Panc1 (cell line): ENCODE results near the gene PTGR3. TPM values are rescaled to one million over a fixed set of nuclear protein-coding genes. Genes with fewer than 3 reads are reported as not detected.

ENCODE experiments used
- ATAC-seq: fragments of 200-7000 bp; cut with Tn5 transposase; 2 replicates; pipeline ENCODE4 v1.9.1; 2020; ENCODE audit warnings: mild to moderate bottlenecking, moderate library complexity
- BruUV-seq: library from RNA; stranded (reverse); fragments of 400-500 nt; replicated peaks from 2 replicates; lab custom pipeline; 2021; lab: Mats Ljungman, UMichigan
- CTCF ChIA-PET: fragments of 300-600 bp; sonication (Branson Sonifier 250); formaldehyde crosslinking; loops from one replicate; lab custom pipeline; 2022; ENCODE audit warnings: antibody characterized with exemption; lab: Charles Lee
- POLR2A ChIA-PET: fragments of 300-600 bp; sonication (Branson Sonifier 250); formaldehyde crosslinking; loops from one replicate; lab custom pipeline; 2022; ENCODE audit warnings: antibody characterized with exemption; lab: Charles Lee
- DNase-seq: peaks from one replicate; pipeline ENCODE4 v3.0.0-alpha.2; 2010; ENCODE audit warnings: low read depth, low spot score
- H3K27ac ChIP-seq: 2 replicates; pipeline ENCODE4 v1.5.1; 2011; ENCODE audit warnings: mild to moderate bottlenecking, low read length, inconsistent platforms
- H3K27me3 ChIP-seq: fragments of 200-500 bp; sonication (Bioruptor generic); 2 replicates; pipeline ENCODE4 v1.6.0; 2014; ENCODE audit warnings: low read length, inconsistent platforms; ENCODE audit not compliant: control insufficient read depth, insufficient read depth
- H3K36me3 ChIP-seq: fragments of 200-500 bp; sonication (Bioruptor generic); 2 replicates; pipeline ENCODE4 v1.5.1; 2014; ENCODE audit warnings: inconsistent platforms, mild to moderate bottlenecking, low read length, moderate library complexity; ENCODE audit not compliant: control insufficient read depth, insufficient read depth
- H3K4me1 ChIP-seq: 2 replicates; pipeline ENCODE4 v1.5.1; 2011; ENCODE audit warnings: inconsistent platforms, mild to moderate bottlenecking, low read length, moderate library complexity; ENCODE audit not compliant: control insufficient read depth, insufficient read depth
- H3K4me3 ChIP-seq, 2 experiments: 2 replicates each; pipeline ENCODE4 v1.5.1; 2011 to 2012; ENCODE audit warnings: low read depth in 2 of 2, low read length in 2 of 2, mild to moderate bottlenecking in 2 of 2, inconsistent platforms in 1 of 2, moderate library complexity in 1 of 2
- H3K9me3 ChIP-seq: fragments of 200-500 bp; sonication (Bioruptor generic); 2 replicates; pipeline ENCODE4 v1.5.1; 2014; ENCODE audit warnings: low read depth, mild to moderate bottlenecking, inconsistent platforms, low read length, moderate library complexity; ENCODE audit not compliant: control insufficient read depth, insufficient read depth
- POLR2AphosphoS5 ChIP-seq: IDR thresholded peaks from 2 replicates; pipeline ENCODE4 v1.6.1; 2012; ENCODE audit warnings: mild to moderate bottlenecking, low read depth, low read length, moderate library complexity
- SIN3A ChIP-seq: IDR thresholded peaks from 2 replicates; pipeline ENCODE4 v1.6.1; 2012; ENCODE audit warnings: low read depth, mild to moderate bottlenecking, low read length, moderate library complexity, borderline replicate concordance; ENCODE audit not compliant: insufficient read depth
- TCF7L2 ChIP-seq: IDR thresholded peaks from 2 replicates; pipeline ENCODE4 v1.6.1; 2011; ENCODE audit warnings: mild to moderate bottlenecking, low read depth, low read length, inconsistent platforms
- in situ Hi-C: cut with HindIII; loops from 2 replicates; pipeline ENCODE4 v1.10.0; 2016; ENCODE audit warnings: low sequenced_read_pairs, low pct_unique_long_range_greater_than_20kb
- intact Hi-C: fragments of 100-400 bp; cut with micrococcal nuclease; formaldehyde crosslinking; loops from one replicate; pipeline ENCODE4 v1.10.0; 2022; ENCODE audit not compliant: unreplicated experiment
- total RNA-seq: library from RNA; stranded (reverse); gene quantifications from one replicate; pipeline ENCODE4 v1.2.1, GENCODE V29; 2021; ENCODE audit not compliant: unreplicated experiment
- TF ChIP-seq, protein P1 (sequence below): fragments of 450-650 bp; IDR thresholded peaks from 2 replicates; pipeline ENCODE4 v1.5.1; 2017; ENCODE audit warnings: mild to moderate bottlenecking
- TF ChIP-seq, protein P2 (sequence below), 2 experiments: IDR thresholded peaks; 2 replicates each; pipeline ENCODE4 v1.6.1; 2011 to 2012; ENCODE audit warnings: low read depth in 2 of 2, control low read depth in 1 of 2, low read length in 1 of 2, mild to moderate bottlenecking in 1 of 2, moderate library complexity in 1 of 2; ENCODE audit not compliant: insufficient read depth in 1 of 2

The PTGR3 gene
- total RNA-seq, 1 experiment from 2014 or later, result 45.0 TPM

DNA sequence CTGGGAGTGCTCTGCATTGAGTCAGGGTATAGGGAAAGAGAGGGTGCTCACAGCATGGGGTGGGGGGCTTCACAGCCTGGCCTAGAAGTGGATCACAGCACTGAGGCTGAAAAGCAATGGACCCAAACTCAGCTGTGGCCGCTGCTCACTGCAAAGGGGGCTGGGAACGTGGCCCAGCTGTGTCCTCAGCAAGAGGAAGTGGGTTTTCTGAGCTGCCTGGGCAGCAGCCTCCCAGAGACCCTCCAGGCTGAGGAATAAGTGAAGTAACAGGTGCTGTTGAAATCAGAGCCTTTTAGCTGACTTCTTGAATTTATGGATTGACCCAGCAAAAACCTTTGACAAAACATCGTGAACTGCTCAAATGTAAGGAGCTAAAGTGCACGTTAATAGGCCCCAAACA, 35.2 kb downstream of the PTGR3 start:
- POLR2A ChIA-PET, result no interaction called here
- H3K4me1 ChIP-seq, result no peaks in the 10 kb centered on the region
- DNase-seq (no peak), ATAC-seq (no peak)
- H3K4me3 ChIP-seq, result no peak overlapping the region
- no peaks in the 10 kb centered on the region for H3K36me3 ChIP-seq
- CTCF ChIA-PET, result interaction anchor here (0.5 kb wide), 1 partner anchor 1009 kb away, joined by 3 read pairs; no protein-coding TSS in a partner anchor
- H3K27ac ChIP-seq, result no peak overlapping the region
- TF ChIP-seq SIN3A (no peak), TCF7L2 (no peak), POLR2AphosphoS5 (no peak)
- TF ChIP-seq, protein P1, sequence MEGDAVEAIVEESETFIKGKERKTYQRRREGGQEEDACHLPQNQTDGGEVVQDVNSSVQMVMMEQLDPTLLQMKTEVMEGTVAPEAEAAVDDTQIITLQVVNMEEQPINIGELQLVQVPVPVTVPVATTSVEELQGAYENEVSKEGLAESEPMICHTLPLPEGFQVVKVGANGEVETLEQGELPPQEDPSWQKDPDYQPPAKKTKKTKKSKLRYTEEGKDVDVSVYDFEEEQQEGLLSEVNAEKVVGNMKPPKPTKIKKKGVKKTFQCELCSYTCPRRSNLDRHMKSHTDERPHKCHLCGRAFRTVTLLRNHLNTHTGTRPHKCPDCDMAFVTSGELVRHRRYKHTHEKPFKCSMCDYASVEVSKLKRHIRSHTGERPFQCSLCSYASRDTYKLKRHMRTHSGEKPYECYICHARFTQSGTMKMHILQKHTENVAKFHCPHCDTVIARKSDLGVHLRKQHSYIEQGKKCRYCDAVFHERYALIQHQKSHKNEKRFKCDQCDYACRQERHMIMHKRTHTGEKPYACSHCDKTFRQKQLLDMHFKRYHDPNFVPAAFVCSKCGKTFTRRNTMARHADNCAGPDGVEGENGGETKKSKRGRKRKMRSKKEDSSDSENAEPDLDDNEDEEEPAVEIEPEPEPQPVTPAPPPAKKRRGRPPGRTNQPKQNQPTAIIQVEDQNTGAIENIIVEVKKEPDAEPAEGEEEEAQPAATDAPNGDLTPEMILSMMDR, result no peak
- TF ChIP-seq, protein P2, sequence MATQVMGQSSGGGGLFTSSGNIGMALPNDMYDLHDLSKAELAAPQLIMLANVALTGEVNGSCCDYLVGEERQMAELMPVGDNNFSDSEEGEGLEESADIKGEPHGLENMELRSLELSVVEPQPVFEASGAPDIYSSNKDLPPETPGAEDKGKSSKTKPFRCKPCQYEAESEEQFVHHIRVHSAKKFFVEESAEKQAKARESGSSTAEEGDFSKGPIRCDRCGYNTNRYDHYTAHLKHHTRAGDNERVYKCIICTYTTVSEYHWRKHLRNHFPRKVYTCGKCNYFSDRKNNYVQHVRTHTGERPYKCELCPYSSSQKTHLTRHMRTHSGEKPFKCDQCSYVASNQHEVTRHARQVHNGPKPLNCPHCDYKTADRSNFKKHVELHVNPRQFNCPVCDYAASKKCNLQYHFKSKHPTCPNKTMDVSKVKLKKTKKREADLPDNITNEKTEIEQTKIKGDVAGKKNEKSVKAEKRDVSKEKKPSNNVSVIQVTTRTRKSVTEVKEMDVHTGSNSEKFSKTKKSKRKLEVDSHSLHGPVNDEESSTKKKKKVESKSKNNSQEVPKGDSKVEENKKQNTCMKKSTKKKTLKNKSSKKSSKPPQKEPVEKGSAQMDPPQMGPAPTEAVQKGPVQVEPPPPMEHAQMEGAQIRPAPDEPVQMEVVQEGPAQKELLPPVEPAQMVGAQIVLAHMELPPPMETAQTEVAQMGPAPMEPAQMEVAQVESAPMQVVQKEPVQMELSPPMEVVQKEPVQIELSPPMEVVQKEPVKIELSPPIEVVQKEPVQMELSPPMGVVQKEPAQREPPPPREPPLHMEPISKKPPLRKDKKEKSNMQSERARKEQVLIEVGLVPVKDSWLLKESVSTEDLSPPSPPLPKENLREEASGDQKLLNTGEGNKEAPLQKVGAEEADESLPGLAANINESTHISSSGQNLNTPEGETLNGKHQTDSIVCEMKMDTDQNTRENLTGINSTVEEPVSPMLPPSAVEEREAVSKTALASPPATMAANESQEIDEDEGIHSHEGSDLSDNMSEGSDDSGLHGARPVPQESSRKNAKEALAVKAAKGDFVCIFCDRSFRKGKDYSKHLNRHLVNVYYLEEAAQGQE (IDR thresholded peaks at IDR 0.05; ENCODE audit: insufficient read depth in 1 of 2, low read depth in 2 of 2, low read length in 1 of 2), result no peak
- no peaks in the 10 kb centered on the region for H3K27me3 ChIP-seq
- no TSS peak for BruUV-seq
- intact Hi-C loops (no loop called here), in situ Hi-C loops (no loop called here)
- H3K9me3 ChIP-seq, result no peaks in the 10 kb centered on the region

DNA sequence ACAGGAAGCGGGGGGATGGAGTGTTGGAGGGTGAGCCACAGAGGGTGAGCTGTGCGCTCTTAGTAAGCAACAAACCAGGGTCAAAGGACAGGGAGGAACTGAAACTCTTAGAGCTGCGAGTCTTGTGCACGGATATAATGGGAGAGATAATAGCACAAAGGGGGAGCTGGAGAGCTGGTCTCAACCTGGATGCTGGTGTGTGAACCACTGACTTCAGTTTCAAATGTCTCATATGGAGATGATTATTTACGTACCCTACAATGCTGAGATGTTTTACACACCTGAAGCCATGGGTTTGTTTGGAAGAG, 35.9 kb downstream of the PTGR3 start:
- H3K36me3 ChIP-seq, result no peaks in the 10 kb centered on the region
- DNase-seq (no peak), ATAC-seq (peak; percentile 68)
- ChIA-PET POLR2A (no interaction called here), CTCF (no interaction called here)
- H3K9me3 ChIP-seq, result no peaks in the 10 kb centered on the region
- H3K4me1 ChIP-seq, result no peaks in the 10 kb centered on the region
- TF ChIP-seq POLR2AphosphoS5 (no peak), TCF7L2 (no peak), SIN3A (no peak)
- TF ChIP-seq, protein P1, result no peak
- TF ChIP-seq, protein P2 (IDR thresholded peaks at IDR 0.05; ENCODE audit: insufficient read depth in 1 of 2, low read depth in 2 of 2, low read length in 1 of 2), result no peak
- in situ Hi-C loops (no loop called here), intact Hi-C loops (no loop called here)
- no peak overlapping the region for H3K4me3 ChIP-seq
- H3K27ac ChIP-seq, result no peak overlapping the region
- H3K27me3 ChIP-seq, result no peaks in the 10 kb centered on the region
- no TSS peak for BruUV-seq
